Measurements from ENCODE around the gene CAPN3. TPM values are rescaled to one million over a fixed set of nuclear protein-coding genes. Genes with fewer than 3 reads are reported as not detected.
"Not testable (repeated sequence)": the region's sequence is repeated elsewhere in the genome, so short reads cannot be mapped to it uniquely, and the experiment has no call there.

The CAPN3 gene
- total and polyA plus RNA-seq, 2 experiments from 2014 or later: 15.6 to 18.4 TPM

DNA sequence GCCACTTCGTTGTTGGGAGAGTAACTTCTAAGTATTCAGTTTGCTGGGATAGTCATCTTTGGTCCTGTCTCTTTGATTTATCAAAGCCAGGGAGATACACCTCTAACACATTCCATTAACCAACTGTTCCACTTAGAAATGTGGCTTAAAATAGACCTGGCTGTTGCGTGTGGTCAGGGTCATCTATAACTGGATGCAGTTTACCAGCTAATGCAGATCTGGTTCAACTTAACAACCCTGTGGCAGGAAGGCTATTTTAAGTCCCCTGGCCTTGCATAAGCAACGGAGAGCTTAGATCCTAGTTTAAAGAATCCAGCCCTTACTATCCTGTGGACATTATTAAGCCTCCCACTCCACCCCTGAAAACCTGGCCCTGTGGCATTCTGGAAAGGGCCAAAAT, 28.1 kb upstream of the CAPN3 start:
- Histone ChIP-seq H3K9me2 (replicated peaks; ENCODE audit: insufficient read depth) (no peaks in the 10 kb centered on the region), H3K4me3 (no peak overlapping the region), H3K36me3 (replicated peaks; ENCODE audit: insufficient read depth, low read depth) (no peaks in the 10 kb centered on the region), H3K4me2 (no peak overlapping the region), H2AFZ (no peak overlapping the region), H3K27me3 (no peaks in the 10 kb centered on the region), H4K20me1 (ENCODE audit: insufficient read depth, poor library complexity, severe bottlenecking) (no peaks in the 10 kb centered on the region), H3K79me2 (no peaks in the 10 kb centered on the region), H3K27ac (no peak overlapping the region), H3K4me1 (ENCODE audit: insufficient read depth) (no peaks in the 10 kb centered on the region), H3K9me3 (ENCODE audit: low read depth) (no peaks in the 10 kb centered on the region)
- no peak for DNase-seq (ENCODE audit: low spot score)
- WGBS (ENCODE audit: low lambda C conversion rate, missing lambda C conversion rate): 53% methylated on average over 3 of the region's 3 CpGs
- TF ChIP-seq EZH2 (IDR thresholded peaks at IDR 0.05; ENCODE audit: borderline replicate concordance): no peak
- no peak for TF ChIP-seq CTCF (IDR thresholded peaks at IDR 0.05; ENCODE audit: poor library complexity)
- TF ChIP-seq EZH2phosphoT487 (IDR thresholded peaks at IDR 0.05; ENCODE audit: low read depth, severe bottlenecking, unreplicated experiment): no peak

- H3K9me3 ChIP-seq (ENCODE audit: low read depth): no peaks in the 10 kb centered on the region
- no peaks in the 10 kb centered on the region for H4K20me1 ChIP-seq (ENCODE audit: insufficient read depth, poor library complexity, severe bottlenecking)
- no peak overlapping the region for H2AFZ ChIP-seq
- H3K36me3 ChIP-seq (replicated peaks; ENCODE audit: insufficient read depth, low read depth): no peaks in the 10 kb centered on the region
- TF ChIP-seq EZH2 (IDR thresholded peaks at IDR 0.05; ENCODE audit: borderline replicate concordance) (no peak), EZH2phosphoT487 (IDR thresholded peaks at IDR 0.05; ENCODE audit: low read depth, severe bottlenecking, unreplicated experiment) (no peak), CTCF (IDR thresholded peaks at IDR 0.05; ENCODE audit: poor library complexity) (no peak)
- no peaks in the 10 kb centered on the region for H3K4me1 ChIP-seq (ENCODE audit: insufficient read depth)
- no peak for DNase-seq (ENCODE audit: low spot score)
- no peak overlapping the region for H3K4me3 ChIP-seq
- 94% methylated on average over 4 of the region's 4 CpGs for WGBS (ENCODE audit: low lambda C conversion rate, missing lambda C conversion rate)
- no peaks in the 10 kb centered on the region for H3K27me3 ChIP-seq
- no peaks in the 10 kb centered on the region for H3K79me2 ChIP-seq
- H3K27ac ChIP-seq: no peak overlapping the region
- no peaks in the 10 kb centered on the region for H3K9me2 ChIP-seq (replicated peaks; ENCODE audit: insufficient read depth)
- H3K4me2 ChIP-seq: no peak overlapping the region
These were observed 27.0 kb upstream of the CAPN3 start for GRCh38 chr15:42332331-42332730.

DNA sequence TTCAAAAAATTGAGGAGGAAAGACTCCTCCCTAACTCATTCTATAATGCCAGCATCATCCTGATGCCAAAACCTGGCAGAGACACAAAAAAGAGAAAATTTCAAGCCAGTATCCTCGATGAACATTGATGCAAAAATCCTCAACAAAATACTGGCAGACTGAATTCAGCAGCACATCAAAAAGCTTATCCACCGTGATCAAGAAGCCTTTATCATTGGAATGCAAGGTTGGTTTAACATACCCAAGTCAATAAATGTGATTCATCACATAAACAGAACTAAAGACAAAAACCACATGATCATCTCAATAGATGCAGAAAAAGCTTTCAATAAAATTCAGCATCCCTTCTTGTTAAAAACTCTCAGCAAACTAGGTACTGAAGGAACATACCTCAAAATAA, 24.2 kb upstream of the CAPN3 start:
- H3K4me3 ChIP-seq: no peak overlapping the region
- 90% methylated on average over 2 of the region's 2 CpGs for WGBS (ENCODE audit: low lambda C conversion rate, missing lambda C conversion rate)
- DNase-seq (ENCODE audit: low spot score): no peak
- H4K20me1 ChIP-seq (ENCODE audit: insufficient read depth, poor library complexity, severe bottlenecking): no peaks in the 10 kb centered on the region
- no peaks in the 10 kb centered on the region for H3K4me1 ChIP-seq (ENCODE audit: insufficient read depth)
- H3K9me3 ChIP-seq (ENCODE audit: low read depth): no peaks in the 10 kb centered on the region
- no peaks in the 10 kb centered on the region for H3K27me3 ChIP-seq
- no peaks in the 10 kb centered on the region for H3K79me2 ChIP-seq
- TF ChIP-seq EZH2phosphoT487 (IDR thresholded peaks at IDR 0.05; ENCODE audit: low read depth, severe bottlenecking, unreplicated experiment) (no peak), EZH2 (IDR thresholded peaks at IDR 0.05; ENCODE audit: borderline replicate concordance) (no peak), CTCF (IDR thresholded peaks at IDR 0.05; ENCODE audit: poor library complexity) (no peak)
- H3K27ac ChIP-seq: no peak overlapping the region
- H3K4me2 ChIP-seq: no peak overlapping the region
- H2AFZ ChIP-seq: no peak overlapping the region
- H3K9me2 ChIP-seq (replicated peaks; ENCODE audit: insufficient read depth): no peaks in the 10 kb centered on the region
- no peaks in the 10 kb centered on the region for H3K36me3 ChIP-seq (replicated peaks; ENCODE audit: insufficient read depth, low read depth)

DNA sequence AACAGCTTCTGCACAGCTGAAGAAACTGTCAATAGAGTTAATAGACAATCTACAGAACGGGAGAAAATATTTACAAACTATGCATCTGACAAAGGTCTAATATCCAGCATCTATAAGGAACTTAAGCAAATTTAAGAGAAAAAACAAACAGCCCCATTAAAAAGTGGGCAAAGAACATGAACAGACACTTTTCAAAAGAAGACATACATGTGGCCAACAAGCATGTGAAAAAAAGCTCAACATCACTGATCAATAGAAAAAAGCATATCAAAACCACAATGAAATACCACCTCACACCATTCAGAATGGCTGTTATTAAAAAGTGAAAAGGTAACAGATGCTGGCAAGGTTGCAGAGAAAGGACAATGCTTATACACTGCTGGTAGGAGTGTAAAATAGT, 22.7 kb upstream of the CAPN3 start:
- not testable (repeated sequence) for H3K27me3 ChIP-seq; DNase-seq (ENCODE audit: low spot score); H3K9me3 ChIP-seq (ENCODE audit: low read depth); H3K27ac ChIP-seq; H2AFZ ChIP-seq; H3K4me1 ChIP-seq (ENCODE audit: insufficient read depth); H3K9me2 ChIP-seq (replicated peaks; ENCODE audit: insufficient read depth); H3K36me3 ChIP-seq (replicated peaks; ENCODE audit: insufficient read depth, low read depth); H3K4me3 ChIP-seq; H4K20me1 ChIP-seq (ENCODE audit: insufficient read depth, poor library complexity, severe bottlenecking); H3K4me2 ChIP-seq; H3K79me2 ChIP-seq
- WGBS (ENCODE audit: low lambda C conversion rate, missing lambda C conversion rate): 92% methylated on average over 1 of the region's 1 CpG

- not testable (repeated sequence) for H4K20me1 ChIP-seq (ENCODE audit: insufficient read depth, poor library complexity, severe bottlenecking); H3K27me3 ChIP-seq; H3K9me3 ChIP-seq (ENCODE audit: low read depth); DNase-seq (ENCODE audit: low spot score); H2AFZ ChIP-seq; H3K79me2 ChIP-seq; H3K9me2 ChIP-seq (replicated peaks; ENCODE audit: insufficient read depth); H3K4me1 ChIP-seq (ENCODE audit: insufficient read depth); H3K4me2 ChIP-seq; H3K36me3 ChIP-seq (replicated peaks; ENCODE audit: insufficient read depth, low read depth); H3K27ac ChIP-seq; H3K4me3 ChIP-seq
- 100% methylated on average over 3 of the region's 3 CpGs for WGBS (ENCODE audit: low lambda C conversion rate, missing lambda C conversion rate)
These were observed 22.2 kb upstream of the CAPN3 start for GRCh38 chr15:42337104-42337503.
